ENCODE measurements around the gene LGALS12. TPM values are rescaled to one million over a fixed set of nuclear protein-coding genes. Genes with fewer than 3 reads are reported as not detected.

LGALS12 gene
- total and polyA plus RNA-seq, 11 donors = 0.32 to 15.1 (median 1.1) TPM; not detected in 2

- WGBS, 4 donors = 97 to 100% (median 99%) methylated on average over 2 of the region's 2 CpGs
- peak overlapping the region in 1 of 12 donors; percentile 49 for H3K27ac ChIP-seq
- no peak for ATAC-seq
Observed at GRCh38 chr11:63506876-63507275, 992 bp downstream of the LGALS12 start.

GRCh38 chr11:63507511-63507910 is 1.6 kb downstream of the LGALS12 start:
- H3K9me3 ChIP-seq = no peaks in the 10 kb centered on the region
- no peak overlapping the region for H3K27ac ChIP-seq

More at GRCh38 chr11:63506876-63507275, 992 bp downstream of the LGALS12 start:
- TF ChIP-seq CTCF (IDR thresholded peaks at IDR 0.05) = no peak
- no peak for TF ChIP-seq POLR2A (IDR thresholded peaks at IDR 0.05)
- H3K36me3 ChIP-seq = no peaks in the 10 kb centered on the region
- H3K27me3 ChIP-seq = no peaks in the 10 kb centered on the region
- peaks cover 0 to 61% (median 11%) of the 10 kb centered on the region in 12 donors for H3K4me1 ChIP-seq
- DNase-seq = no peak
- H3K9me3 ChIP-seq = no peaks in the 10 kb centered on the region
- intact Hi-C loops (cut with DNase I) = loop anchor here in 1 of 10 donors (10.0 kb wide), 1 partner anchor 62 kb away; no protein-coding TSS in a partner anchor
- peak overlapping the region in 1 of 12 donors; percentile 36 for H3K4me3 ChIP-seq

GRCh38 chr11:63508009-63508408 is 2.1 kb downstream of the LGALS12 start:
- no peak overlapping the region for H3K4me3 ChIP-seq
- H3K9me3 ChIP-seq = no peaks in the 10 kb centered on the region
- no peak overlapping the region for H3K27ac ChIP-seq
- intact Hi-C loops (cut with DNase I) = loop anchor here in 1 of 10 donors (10.0 kb wide), 1 partner anchor 63 kb away; no protein-coding TSS in a partner anchor
- TF ChIP-seq POLR2A (IDR thresholded peaks at IDR 0.05) (no peak), CTCF (IDR thresholded peaks at IDR 0.05) (peak in 10 of 12 donors; percentile 21 to 56 (median 42))
- DNase-seq (peak in 4 of 5 donors; percentile 41 to 76 (median 58)), ATAC-seq (peak; percentile 62 to 78 (median 68))
- peaks cover 0 to 51% (median 11%) of the 10 kb centered on the region in 12 donors for H3K4me1 ChIP-seq
- no peaks in the 10 kb centered on the region for H3K27me3 ChIP-seq
- 49 to 72% (median 56%) methylated on average over 3 of the region's 3 CpGs for WGBS, 4 donors
- no peaks in the 10 kb centered on the region for H3K36me3 ChIP-seq

More at GRCh38 chr11:63507511-63507910, 1.6 kb downstream of the LGALS12 start:
- no peak for TF ChIP-seq CTCF (IDR thresholded peaks at IDR 0.05)
- no peak for TF ChIP-seq POLR2A (IDR thresholded peaks at IDR 0.05)
- 83 to 92% (median 90%) methylated on average over 2 of the region's 2 CpGs for WGBS, 4 donors
- intact Hi-C loops (cut with DNase I) = loop anchor here in 1 of 10 donors (10.0 kb wide), 1 partner anchor 63 kb away; no protein-coding TSS in a partner anchor
- peak overlapping the region in 1 of 12 donors; percentile 36 for H3K4me3 ChIP-seq
- no peaks in the 10 kb centered on the region for H3K27me3 ChIP-seq
- DNase-seq = no peak
- ATAC-seq = no peak
- H3K36me3 ChIP-seq = no peaks in the 10 kb centered on the region
- peaks cover 0 to 56% (median 11%) of the 10 kb centered on the region in 12 donors for H3K4me1 ChIP-seq

- Histone ChIP-seq H3K9me3 (no peaks in the 10 kb centered on the region), H3K27me3 (no peaks in the 10 kb centered on the region), H3K27ac (no peak overlapping the region), H3K36me3 (no peaks in the 10 kb centered on the region), H3K4me1 (peaks cover 0 to 47% (median 11%) of the 10 kb centered on the region in 12 donors), H3K4me3 (no peak overlapping the region)
- no peak for DNase-seq
- intact Hi-C loops (cut with DNase I) = loop anchor here in 1 of 10 donors (10.0 kb wide), 1 partner anchor 64 kb away; no protein-coding TSS in a partner anchor
- TF ChIP-seq POLR2A (IDR thresholded peaks at IDR 0.05) (no peak), CTCF (IDR thresholded peaks at IDR 0.05) (no peak)
- 91 to 92% (median 91%) methylated on average over 12 of the region's 12 CpGs for WGBS, 4 donors
- no peak for ATAC-seq
Observed at GRCh38 chr11:63508745-63509144, 2.9 kb downstream of the LGALS12 start.

Measured in heart left ventricle (tissue), 16 donors.